ENCODE data around the gene HOXA9.

DNA sequence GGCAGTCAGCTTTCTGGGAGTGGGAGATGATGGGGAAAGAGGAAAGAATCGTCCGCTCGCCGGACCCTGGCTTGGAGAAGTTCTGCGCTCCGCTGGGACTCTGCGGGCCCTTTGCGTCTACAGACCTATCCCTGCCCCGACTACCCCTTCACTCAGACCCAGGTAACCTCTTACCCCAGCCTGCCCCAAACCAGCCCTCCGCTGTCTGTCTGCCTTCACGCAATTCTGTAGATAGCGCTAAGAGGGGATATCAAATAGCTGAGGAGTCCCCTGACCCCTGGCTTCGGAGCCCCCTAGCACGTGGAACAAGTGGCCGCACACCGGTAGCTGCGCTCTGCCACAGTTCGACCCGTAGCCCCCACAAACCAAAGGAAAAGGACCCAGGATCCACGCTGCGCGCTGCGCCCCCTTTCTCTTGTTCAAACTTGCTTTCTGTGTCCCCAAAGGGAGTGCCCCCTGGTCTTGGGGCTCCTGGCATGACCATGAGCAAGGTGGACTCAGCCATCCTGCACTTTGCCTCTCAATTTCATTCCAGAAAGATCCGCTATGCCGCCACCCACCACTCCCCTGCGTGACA, 41.8 kb downstream of the HOXA9 start:
- TF ChIP-seq, protein P1, sequence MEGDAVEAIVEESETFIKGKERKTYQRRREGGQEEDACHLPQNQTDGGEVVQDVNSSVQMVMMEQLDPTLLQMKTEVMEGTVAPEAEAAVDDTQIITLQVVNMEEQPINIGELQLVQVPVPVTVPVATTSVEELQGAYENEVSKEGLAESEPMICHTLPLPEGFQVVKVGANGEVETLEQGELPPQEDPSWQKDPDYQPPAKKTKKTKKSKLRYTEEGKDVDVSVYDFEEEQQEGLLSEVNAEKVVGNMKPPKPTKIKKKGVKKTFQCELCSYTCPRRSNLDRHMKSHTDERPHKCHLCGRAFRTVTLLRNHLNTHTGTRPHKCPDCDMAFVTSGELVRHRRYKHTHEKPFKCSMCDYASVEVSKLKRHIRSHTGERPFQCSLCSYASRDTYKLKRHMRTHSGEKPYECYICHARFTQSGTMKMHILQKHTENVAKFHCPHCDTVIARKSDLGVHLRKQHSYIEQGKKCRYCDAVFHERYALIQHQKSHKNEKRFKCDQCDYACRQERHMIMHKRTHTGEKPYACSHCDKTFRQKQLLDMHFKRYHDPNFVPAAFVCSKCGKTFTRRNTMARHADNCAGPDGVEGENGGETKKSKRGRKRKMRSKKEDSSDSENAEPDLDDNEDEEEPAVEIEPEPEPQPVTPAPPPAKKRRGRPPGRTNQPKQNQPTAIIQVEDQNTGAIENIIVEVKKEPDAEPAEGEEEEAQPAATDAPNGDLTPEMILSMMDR (IDR thresholded peaks at IDR 0.05): no peak
- TF ChIP-seq, protein P2, sequence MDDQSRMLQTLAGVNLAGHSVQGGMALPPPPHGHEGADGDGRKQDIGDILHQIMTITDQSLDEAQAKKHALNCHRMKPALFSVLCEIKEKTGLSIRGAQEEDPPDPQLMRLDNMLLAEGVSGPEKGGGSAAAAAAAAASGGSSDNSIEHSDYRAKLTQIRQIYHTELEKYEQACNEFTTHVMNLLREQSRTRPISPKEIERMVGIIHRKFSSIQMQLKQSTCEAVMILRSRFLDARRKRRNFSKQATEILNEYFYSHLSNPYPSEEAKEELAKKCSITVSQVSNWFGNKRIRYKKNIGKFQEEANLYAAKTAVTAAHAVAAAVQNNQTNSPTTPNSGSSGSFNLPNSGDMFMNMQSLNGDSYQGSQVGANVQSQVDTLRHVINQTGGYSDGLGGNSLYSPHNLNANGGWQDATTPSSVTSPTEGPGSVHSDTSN (IDR thresholded peaks at IDR 0.05): no peak
- TF ChIP-seq, protein P3, sequence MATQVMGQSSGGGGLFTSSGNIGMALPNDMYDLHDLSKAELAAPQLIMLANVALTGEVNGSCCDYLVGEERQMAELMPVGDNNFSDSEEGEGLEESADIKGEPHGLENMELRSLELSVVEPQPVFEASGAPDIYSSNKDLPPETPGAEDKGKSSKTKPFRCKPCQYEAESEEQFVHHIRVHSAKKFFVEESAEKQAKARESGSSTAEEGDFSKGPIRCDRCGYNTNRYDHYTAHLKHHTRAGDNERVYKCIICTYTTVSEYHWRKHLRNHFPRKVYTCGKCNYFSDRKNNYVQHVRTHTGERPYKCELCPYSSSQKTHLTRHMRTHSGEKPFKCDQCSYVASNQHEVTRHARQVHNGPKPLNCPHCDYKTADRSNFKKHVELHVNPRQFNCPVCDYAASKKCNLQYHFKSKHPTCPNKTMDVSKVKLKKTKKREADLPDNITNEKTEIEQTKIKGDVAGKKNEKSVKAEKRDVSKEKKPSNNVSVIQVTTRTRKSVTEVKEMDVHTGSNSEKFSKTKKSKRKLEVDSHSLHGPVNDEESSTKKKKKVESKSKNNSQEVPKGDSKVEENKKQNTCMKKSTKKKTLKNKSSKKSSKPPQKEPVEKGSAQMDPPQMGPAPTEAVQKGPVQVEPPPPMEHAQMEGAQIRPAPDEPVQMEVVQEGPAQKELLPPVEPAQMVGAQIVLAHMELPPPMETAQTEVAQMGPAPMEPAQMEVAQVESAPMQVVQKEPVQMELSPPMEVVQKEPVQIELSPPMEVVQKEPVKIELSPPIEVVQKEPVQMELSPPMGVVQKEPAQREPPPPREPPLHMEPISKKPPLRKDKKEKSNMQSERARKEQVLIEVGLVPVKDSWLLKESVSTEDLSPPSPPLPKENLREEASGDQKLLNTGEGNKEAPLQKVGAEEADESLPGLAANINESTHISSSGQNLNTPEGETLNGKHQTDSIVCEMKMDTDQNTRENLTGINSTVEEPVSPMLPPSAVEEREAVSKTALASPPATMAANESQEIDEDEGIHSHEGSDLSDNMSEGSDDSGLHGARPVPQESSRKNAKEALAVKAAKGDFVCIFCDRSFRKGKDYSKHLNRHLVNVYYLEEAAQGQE (IDR thresholded peaks at IDR 0.05; ENCODE audit: low read depth, low read length): no peak
- TF ChIP-seq, protein P4, sequence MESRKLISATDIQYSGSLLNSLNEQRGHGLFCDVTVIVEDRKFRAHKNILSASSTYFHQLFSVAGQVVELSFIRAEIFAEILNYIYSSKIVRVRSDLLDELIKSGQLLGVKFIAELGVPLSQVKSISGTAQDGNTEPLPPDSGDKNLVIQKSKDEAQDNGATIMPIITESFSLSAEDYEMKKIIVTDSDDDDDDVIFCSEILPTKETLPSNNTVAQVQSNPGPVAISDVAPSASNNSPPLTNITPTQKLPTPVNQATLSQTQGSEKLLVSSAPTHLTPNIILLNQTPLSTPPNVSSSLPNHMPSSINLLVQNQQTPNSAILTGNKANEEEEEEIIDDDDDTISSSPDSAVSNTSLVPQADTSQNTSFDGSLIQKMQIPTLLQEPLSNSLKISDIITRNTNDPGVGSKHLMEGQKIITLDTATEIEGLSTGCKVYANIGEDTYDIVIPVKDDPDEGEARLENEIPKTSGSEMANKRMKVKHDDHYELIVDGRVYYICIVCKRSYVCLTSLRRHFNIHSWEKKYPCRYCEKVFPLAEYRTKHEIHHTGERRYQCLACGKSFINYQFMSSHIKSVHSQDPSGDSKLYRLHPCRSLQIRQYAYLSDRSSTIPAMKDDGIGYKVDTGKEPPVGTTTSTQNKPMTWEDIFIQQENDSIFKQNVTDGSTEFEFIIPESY (IDR thresholded peaks at IDR 0.05; ENCODE audit: borderline replicate concordance, low read depth): no peak
- TF ChIP-seq NRF1 (IDR thresholded peaks at IDR 0.05; ENCODE audit: low read depth, low read length): no peak
- no peak for TF ChIP-seq YY1 (IDR thresholded peaks at IDR 0.05; ENCODE audit: low read depth)
- TF ChIP-seq RFX5 (IDR thresholded peaks at IDR 0.05; ENCODE audit: low read length): no peak
- TF ChIP-seq CHD2 (IDR thresholded peaks at IDR 0.05; ENCODE audit: low read length, partially characterized antibody): no peak
- TF ChIP-seq EP300 (IDR thresholded peaks at IDR 0.05; ENCODE audit: borderline replicate concordance in 1 of 2, low read depth in 1 of 2, low read length in 1 of 2): no peak
- no peak for TF ChIP-seq FOSL2 (IDR thresholded peaks at IDR 0.05; ENCODE audit: borderline replicate concordance, low read depth)
- no peak for TF ChIP-seq RAD21 (IDR thresholded peaks at IDR 0.05; ENCODE audit: low read length)
- TF ChIP-seq, protein P5, sequence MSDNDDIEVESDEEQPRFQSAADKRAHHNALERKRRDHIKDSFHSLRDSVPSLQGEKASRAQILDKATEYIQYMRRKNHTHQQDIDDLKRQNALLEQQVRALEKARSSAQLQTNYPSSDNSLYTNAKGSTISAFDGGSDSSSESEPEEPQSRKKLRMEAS (IDR thresholded peaks at IDR 0.05; ENCODE audit: low read depth): no peak
- TF ChIP-seq, protein P6, sequence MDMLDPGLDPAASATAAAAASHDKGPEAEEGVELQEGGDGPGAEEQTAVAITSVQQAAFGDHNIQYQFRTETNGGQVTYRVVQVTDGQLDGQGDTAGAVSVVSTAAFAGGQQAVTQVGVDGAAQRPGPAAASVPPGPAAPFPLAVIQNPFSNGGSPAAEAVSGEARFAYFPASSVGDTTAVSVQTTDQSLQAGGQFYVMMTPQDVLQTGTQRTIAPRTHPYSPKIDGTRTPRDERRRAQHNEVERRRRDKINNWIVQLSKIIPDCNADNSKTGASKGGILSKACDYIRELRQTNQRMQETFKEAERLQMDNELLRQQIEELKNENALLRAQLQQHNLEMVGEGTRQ (IDR thresholded peaks at IDR 0.05; ENCODE audit: borderline replicate concordance, low read depth, low read length): no peak
- TF ChIP-seq POLR2AphosphoS5 (IDR thresholded peaks at IDR 0.05; ENCODE audit: low read depth, low read length): no peak
